ENCODE data around the gene CHEK2.
"Not testable (repeated sequence)": the region's sequence is repeated elsewhere in the genome, so short reads cannot be mapped to it uniquely, and the experiment has no call there.

Gene CHEK2

DNA sequence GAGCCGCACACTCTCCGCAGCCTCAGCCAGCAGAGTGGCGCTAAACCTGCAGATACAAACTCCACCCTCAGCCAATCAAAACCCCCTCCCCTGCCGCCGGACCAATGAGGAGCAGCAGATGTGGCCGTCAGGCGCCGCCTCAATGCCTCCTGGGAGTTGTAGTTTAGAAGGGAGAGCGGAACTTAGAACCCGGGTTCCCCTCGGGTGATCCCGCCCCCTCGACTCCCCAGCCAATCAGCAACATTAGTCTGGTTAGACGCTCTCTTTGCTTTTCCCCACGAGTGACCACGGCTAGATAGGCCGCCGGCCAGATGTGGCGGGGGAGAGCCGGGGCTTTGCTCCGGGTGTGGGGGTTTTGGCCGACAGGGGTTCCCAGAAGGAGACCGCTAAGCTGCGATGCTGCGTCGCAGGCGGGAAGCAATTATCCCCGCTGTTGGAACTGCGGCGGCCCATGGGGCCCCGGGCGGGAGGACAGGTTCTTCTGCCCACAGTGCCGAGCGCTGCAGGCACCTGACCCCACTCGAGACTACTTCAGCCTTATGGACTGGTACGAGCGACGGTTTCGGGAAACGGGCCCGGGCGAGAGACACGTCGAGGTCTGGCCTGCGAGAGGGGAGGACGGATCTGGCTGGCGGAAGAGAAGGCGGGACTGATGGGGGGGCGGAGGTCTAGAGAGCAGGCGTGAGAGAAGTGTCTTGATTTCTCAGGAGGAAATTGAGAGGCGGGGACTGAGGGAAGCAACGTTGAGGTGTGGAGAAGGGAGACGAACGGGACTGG is at the start of gene CHEK2, which contains the start of gene HSCB:
Gene CHEK2 (minus strand): TSS at position 36 of the 777 bp plus-strand sequence. CDS start 7,099 bp downstream, outside the sequence.
Gene HSCB (plus strand): TSS at position 255 of the 777 bp plus-strand sequence. CDS start 57 bp downstream, at position 312.
- peak; percentile 95 for DNase-seq

- no peak for DNase-seq
Observed at GRCh38 chr22:28791124-28791523, 49.5 kb upstream of the CHEK2 start.

DNA sequence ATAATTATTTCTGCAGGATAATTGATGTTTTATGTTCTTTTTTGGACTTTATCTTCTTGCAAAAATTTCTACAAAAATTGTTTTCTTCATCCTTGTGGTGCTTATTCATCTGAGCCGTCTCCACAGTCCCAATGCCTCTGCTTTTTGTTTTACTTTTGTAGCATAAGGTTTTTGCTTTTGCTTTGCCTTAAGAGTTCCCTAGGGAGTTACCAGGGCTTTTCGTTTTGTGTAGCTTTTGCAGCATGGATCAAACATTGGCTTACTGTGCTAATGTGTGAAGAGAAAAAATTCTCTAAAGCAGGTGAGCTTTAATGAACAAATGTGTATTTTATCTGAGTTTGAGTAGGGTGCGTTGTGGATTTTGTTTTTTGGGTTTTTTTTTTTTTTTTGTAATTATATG is 47.0 kb upstream of the CHEK2 start:
- no peak for DNase-seq

GRCh38 chr22:28783786-28784671 is 42.4 kb upstream of the CHEK2 start:
- no peak for DNase-seq

GRCh38 chr22:28780296-28780695 is 38.7 kb upstream of the CHEK2 start:
- DNase-seq, result no peak

DNA sequence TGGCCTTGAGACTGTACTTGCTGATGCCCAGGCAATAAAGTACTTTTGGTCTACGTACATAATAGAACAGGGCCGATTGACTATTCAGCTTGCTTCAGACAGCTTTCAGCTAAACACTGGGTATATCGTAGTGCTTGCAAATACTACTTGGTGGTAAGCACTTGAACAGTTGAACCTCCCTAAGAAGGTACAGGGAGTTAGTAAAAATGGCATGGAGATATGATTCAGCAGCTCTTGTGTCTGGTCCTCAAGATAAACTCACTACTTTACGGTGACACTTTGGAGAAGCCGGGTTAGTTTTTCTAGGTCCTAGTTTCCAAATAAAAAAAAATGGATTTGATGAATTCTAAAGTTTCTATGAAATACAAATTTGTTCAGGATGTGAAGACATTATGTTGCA is 38.2 kb upstream of the CHEK2 start:
- no peak for DNase-seq

- no peak for DNase-seq
Observed at GRCh38 chr22:28774378-28774777, 32.8 kb upstream of the CHEK2 start.

- DNase-seq, result no peak
Observed at GRCh38 chr22:28773461-28773867, 31.8 kb upstream of the CHEK2 start.

DNA sequence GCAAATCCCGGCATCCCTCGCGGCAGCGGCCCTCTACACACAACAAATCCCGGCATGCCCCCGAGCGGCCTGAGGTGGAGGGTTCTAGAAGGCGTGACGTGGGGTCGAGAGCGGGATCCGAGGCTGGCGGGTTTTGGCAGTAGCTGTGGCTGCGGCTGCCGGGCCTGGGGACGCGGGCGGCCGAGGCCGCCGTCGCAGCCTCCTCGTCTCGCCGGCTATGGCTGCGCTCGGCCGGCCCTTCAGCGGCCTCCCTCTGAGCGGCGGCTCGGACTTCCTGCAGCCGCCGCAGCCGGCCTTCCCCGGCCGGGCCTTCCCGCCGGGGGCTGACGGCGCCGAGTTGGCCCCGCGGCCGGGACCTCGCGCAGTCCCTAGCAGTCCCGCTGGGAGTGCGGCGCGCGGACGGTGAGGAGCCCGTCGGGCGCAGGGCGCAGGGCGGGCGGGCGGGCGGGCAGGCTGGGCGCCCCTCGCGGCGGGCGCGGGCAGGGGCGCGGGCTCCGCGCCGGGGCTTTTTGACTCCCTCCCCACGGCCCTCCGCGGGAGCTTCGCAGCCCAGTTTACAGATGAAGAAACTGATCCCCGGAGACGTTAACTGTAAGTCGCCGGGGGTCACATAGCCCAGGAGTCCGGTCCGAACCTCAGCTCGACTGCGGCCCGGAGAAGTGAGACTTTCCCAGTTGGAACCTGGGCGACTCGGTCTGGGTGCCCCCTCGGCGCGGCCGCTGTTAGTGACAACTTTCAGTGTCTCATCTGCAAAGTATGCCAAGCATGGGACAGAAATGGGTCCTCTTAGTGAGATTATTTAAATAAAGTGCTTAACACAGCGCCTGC is 31.2 kb upstream of the CHEK2 start, which contains the start of gene CCDC117:
Gene CCDC117 (plus strand): TSS at position 63 of the 828 bp plus-strand sequence. CDS start 155 bp downstream, at position 218.
- DNase-seq, result peak; percentile 86

GRCh38 chr22:28771195-28771791 is 29.7 kb upstream of the CHEK2 start:
- DNase-seq, result no peak

DNA sequence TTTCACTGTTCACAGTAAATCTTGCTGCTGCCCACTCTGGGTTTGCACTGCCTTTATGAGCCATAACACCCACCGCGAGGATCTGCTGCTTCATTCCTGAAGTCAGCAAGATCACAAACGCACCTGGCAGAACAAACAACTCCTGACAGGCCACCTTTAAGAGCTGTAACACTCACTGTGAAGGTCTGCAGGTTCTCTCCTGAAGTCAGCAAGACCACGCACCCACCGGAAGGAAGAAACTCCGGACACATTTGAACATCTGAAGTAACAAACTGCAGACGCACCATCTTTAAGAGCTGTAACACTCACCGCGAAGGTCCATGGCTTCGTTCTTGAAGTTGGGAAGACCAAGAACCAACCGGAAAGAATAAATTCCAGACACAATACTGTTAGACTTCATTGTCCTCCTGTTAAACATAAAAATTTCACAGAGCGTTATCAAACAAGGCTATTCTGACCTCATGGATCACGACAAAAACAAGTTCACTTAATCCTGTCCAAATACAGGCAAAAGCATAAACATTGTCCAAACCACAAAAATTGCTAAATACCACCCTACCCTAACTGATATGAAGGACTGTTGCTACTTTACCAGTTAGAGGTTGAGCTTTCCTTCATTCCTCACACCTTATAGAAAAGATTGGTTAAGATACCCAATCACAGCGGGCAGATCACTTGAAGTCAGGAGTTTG is 27.9 kb upstream of the CHEK2 start:
- no peak for DNase-seq

DNA sequence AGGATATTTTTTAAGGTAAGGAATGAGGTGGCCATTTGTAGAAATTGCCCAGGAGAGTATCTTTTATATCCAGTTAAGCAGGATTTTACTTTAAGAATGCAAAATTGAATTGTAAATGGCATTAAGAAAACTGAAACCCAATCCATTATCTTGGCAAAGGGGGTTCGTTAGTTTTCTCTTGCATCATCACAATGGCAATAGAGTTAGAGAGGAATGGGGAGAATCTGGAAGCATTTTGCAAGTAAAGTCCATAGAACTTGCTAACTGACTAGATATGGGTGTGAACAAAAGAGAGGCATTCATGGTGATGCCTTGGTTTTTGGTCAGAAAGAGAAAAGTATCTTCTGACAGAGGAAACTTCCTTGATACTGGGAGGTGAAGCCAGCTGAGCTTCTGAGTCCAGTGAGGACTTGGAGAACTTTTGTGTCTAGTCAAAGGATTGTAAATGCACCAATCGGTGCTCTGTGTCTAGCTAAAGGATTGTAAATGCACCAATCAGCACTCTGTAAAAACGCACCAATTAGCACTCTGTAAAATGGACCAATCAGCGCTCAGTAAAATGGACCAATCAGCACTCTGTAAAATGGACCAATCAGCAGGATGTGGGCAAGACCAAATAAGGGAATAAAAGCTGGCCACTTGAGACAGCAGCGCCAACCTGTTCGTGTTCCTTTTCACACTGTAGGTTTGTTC is 27.2 kb upstream of the CHEK2 start:
- no peak for DNase-seq

- no peak for DNase-seq
Observed at GRCh38 chr22:28766628-28767027, 25.0 kb upstream of the CHEK2 start.

DNA sequence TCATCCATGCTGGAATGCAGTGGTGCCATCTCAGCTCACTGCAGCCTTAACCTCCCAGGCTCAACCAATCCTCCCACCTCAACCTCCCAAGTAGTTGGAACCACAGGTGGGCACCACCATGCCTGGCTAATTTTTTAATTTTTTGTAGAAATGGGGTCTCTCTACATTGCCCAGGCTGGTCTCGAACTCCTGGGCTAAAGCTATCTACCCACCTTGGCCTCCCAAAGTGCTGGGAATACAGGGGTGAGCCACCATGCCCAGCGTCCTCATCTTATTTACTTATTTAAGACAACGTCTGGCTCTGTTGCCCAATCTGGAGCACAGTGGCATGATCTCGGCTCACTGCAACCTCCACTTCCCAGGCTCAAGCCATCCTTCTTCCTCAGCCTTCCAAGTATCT is 20.4 kb upstream of the CHEK2 start:
- not testable (repeated sequence) for DNase-seq

GRCh38 chr22:28761449-28761755 is 19.8 kb upstream of the CHEK2 start:
- no peak for DNase-seq

GRCh38 chr22:28759861-28760560 is 18.4 kb upstream of the CHEK2 start:
- no peak for DNase-seq

GRCh38 chr22:28754512-28754911 is 12.9 kb upstream of the CHEK2 start:
- not testable (repeated sequence) for DNase-seq

DNA sequence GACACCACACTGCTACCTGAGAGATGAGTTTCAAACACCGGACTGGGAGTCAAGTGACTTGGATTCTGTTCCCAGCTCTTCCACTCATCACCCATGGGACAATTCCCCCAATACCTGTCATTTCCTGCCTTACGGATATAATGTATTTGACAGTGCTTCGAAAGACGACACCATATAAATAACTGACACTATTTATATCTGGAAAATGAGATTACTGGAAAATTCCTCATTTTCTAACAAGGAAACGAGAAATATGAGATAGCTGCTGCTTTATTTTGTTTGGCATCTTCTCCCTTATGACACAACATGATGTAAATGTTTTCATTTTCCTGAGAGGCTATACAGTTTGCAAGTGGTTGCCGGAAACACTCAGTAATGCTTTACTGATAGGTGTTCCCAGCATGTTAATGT is 8.9 kb upstream of the CHEK2 start:
- no peak for DNase-seq

GRCh38 chr22:28743852-28744251 is 2.2 kb upstream of the CHEK2 start:
- no peak for DNase-seq

DNA sequence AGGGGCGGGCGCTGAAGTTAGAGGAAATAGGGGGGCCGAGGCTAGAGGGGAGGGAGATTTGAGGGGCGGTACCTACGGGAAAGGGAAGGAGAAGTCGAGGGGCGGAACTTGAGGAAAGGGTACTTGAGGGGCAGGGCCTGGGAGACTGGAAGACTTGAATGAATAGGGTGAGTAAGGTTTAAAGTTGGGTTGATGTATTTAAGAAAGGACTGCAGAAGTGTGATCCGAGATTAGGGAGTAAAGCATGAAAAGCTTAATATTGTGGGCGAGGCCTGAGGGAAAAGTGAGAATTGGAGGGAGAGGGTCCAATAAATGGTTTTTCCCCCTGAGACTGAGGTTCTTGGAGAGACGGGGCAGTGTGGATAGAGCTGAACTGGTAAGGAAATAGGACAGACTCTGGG is 942 bp upstream of the CHEK2 start:
- DNase-seq, result no peak

All from activated effector memory CD4-positive, alpha-beta T cell treated with Interleukin-2 at 50 U/mL for 16 hours (primary cell).